ENCODE data around the gene SHC2. TPM values are rescaled to one million over a fixed set of nuclear protein-coding genes. Genes with fewer than 3 reads are reported as not detected.
"Not testable (repeated sequence)": the region's sequence is repeated elsewhere in the genome, so short reads cannot be mapped to it uniquely, and the experiment has no call there.

The SHC2 gene
- total RNA-seq, 1 donor from 2014 or later, result 24.0 TPM

GRCh38 chr19:428149-428548, 32.7 kb downstream of the SHC2 start:
- DNase-seq, result no peak
- Histone ChIP-seq H3K4me1 (no peaks in the 10 kb centered on the region), H3K36me3 (peaks cover 8% of the 10 kb centered on the region), H3K27me3 (ENCODE audit: low read depth) (no peaks in the 10 kb centered on the region), H3K9me3 (no peaks in the 10 kb centered on the region), H3K4me3 (no peak overlapping the region), H3K27ac (no peak overlapping the region)
- intact Hi-C loops (cut with DNase I), result no loop called here
- no peak for ATAC-seq
- TF ChIP-seq CTCF (IDR thresholded peaks at IDR 0.05), result no peak

GRCh38 chr19:427675-428074, 33.2 kb downstream of the SHC2 start:
- DNase-seq; H3K27me3 ChIP-seq (ENCODE audit: low read depth); H3K4me1 ChIP-seq; H3K27ac ChIP-seq; H3K4me3 ChIP-seq; H3K9me3 ChIP-seq; H3K36me3 ChIP-seq; intact Hi-C loops (cut with DNase I); ATAC-seq: not testable (repeated sequence)

- Histone ChIP-seq H3K27ac (no peak overlapping the region), H3K27me3 (ENCODE audit: low read depth) (no peaks in the 10 kb centered on the region), H3K4me1 (no peaks in the 10 kb centered on the region), H3K9me3 (no peaks in the 10 kb centered on the region), H3K4me3 (no peak overlapping the region), H3K36me3 (peaks cover 8% of the 10 kb centered on the region)
- no peak for ATAC-seq
- intact Hi-C loops (cut with DNase I), result no loop called here
- DNase-seq, result no peak
- no peak for TF ChIP-seq CTCF (IDR thresholded peaks at IDR 0.05)
Observed at GRCh38 chr19:426725-427445, 33.9 kb downstream of the SHC2 start.

- no peaks in the 10 kb centered on the region for H3K9me3 ChIP-seq
- DNase-seq (no peak), ATAC-seq (no peak)
- no peaks in the 10 kb centered on the region for H3K36me3 ChIP-seq
- no peaks in the 10 kb centered on the region for H3K27me3 ChIP-seq (ENCODE audit: low read depth)
- H3K4me1 ChIP-seq, result peaks cover 3% of the 10 kb centered on the region
- no peak for TF ChIP-seq CTCF (IDR thresholded peaks at IDR 0.05)
- no peak overlapping the region for H3K4me3 ChIP-seq
- no peak overlapping the region for H3K27ac ChIP-seq
- intact Hi-C loops (cut with DNase I), result no loop called here
Observed at GRCh38 chr19:425056-425455, 35.8 kb downstream of the SHC2 start.

- no peak for TF ChIP-seq CTCF (IDR thresholded peaks at IDR 0.05)
- Histone ChIP-seq H3K36me3 (no peaks in the 10 kb centered on the region), H3K27me3 (ENCODE audit: low read depth) (no peaks in the 10 kb centered on the region), H3K4me3 (no peak overlapping the region), H3K4me1 (peaks cover 8% of the 10 kb centered on the region), H3K9me3 (no peaks in the 10 kb centered on the region), H3K27ac (no peak overlapping the region)
- DNase-seq, result no peak
- peak in 1 of 2 donors; percentile 18 for ATAC-seq
- intact Hi-C loops (cut with DNase I), result no loop called here
Observed at GRCh38 chr19:424546-424945, 36.3 kb downstream of the SHC2 start.

- peaks cover 8% of the 10 kb centered on the region for H3K4me1 ChIP-seq
- DNase-seq (no peak), ATAC-seq (no peak)
- H3K27ac ChIP-seq, result no peak overlapping the region
- no peaks in the 10 kb centered on the region for H3K36me3 ChIP-seq
- no peak overlapping the region for H3K4me3 ChIP-seq
- TF ChIP-seq CTCF (IDR thresholded peaks at IDR 0.05), result no peak
- no peaks in the 10 kb centered on the region for H3K9me3 ChIP-seq
- no peaks in the 10 kb centered on the region for H3K27me3 ChIP-seq (ENCODE audit: low read depth)
- intact Hi-C loops (cut with DNase I), result no loop called here
Observed at GRCh38 chr19:423691-424466, 37.0 kb downstream of the SHC2 start.

GRCh38 chr19:422917-423226, 38.0 kb downstream of the SHC2 start:
- H3K4me1 ChIP-seq; DNase-seq; intact Hi-C loops (cut with DNase I); H3K9me3 ChIP-seq; ATAC-seq; H3K27ac ChIP-seq; H3K4me3 ChIP-seq; H3K36me3 ChIP-seq; H3K27me3 ChIP-seq (ENCODE audit: low read depth): not testable (repeated sequence)
